NCI-H2081 (cell line): Measurements from ENCODE around the gene C7.
"Not testable (repeated sequence)": the region's sequence is repeated elsewhere in the genome, so short reads cannot be mapped to it uniquely, and the experiment has no call there.

ENCODE experiments used
- DNase-seq, 2 experiments: peaks; one replicate each; lab custom pipeline; 2025; lab: John Stamatoyannopoulos, UW

C7 gene

GRCh38 chr5:40991168-40991980, 82.1 kb downstream of the C7 start:
- DNase-seq = no peak

DNA sequence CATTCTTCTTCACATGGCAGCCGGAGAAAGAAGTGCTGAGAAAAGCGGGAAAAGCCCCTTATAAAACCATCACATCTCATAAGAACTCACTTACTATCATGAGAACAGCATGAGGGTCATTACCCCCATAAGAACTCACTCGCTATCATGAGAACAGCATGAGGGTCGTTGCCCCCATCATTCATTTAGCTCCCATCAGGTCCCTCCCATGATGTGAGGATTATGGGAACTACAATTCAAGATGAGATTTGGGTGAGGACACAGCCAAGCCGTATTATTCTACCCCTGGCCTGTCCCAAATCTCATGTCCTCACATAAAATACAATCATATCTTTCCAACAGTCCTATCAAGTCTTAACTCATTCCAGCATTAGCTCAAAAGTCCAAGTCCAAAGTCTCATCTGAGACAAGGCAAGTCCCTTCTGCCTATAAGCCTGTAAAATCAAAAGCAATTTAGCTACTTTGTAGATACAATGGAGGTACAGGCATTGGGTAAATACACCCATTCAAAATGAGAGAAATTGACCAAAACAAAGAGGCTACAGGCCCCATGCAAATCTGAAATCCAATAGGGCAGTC, 82.8 kb downstream of the C7 start:
- no peak for DNase-seq

GRCh38 chr5:40995801-40996586, 86.7 kb downstream of the C7 start:
- DNase-seq = no peak

GRCh38 chr5:40999142-40999541, 89.8 kb downstream of the C7 start:
- no peak for DNase-seq

DNA sequence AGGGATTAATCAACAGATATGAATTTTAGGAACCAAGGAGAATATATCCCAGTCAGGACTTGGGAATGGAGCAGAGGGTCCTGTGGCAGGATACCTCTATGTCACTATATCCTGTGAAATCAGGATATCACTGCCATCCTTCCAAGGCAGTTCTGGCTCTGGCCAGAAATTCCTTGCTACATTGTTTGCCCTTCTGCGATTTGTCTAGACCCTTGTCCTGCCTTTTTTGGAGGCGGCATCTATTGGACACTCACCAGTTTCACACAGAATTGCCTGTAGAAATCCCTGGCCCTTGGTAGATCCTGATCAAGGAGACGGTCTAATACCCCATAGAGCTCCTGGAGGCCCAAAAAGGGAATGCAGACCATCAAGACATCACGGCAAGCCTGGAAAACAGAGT, 90.7 kb downstream of the C7 start:
- no peak for DNase-seq

GRCh38 chr5:41003670-41004376, 94.5 kb downstream of the C7 start:
- no peak for DNase-seq

DNA sequence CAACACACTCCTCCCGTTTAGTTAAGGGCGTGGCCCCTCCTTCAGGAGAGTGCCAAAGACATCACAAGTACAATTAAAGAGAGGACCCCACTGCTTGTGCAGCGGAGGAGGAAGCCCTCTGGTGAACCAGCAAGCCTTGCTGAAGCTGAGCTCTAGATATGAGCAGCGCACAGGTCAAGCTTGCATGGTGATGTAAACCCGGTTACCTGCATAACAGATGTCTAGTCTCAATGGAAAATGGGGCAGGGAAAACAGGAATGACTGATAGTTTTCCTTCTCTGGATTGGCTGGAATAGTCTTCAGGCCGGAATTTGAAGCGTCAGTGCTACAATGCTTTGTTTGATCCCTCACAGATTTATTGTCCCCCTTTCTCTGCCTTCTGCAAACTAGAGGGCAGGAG, 95.6 kb downstream of the C7 start:
- DNase-seq = no peak

- no peak for DNase-seq
These were observed 99.9 kb downstream of the C7 start for GRCh38 chr5:41009232-41009631.

DNA sequence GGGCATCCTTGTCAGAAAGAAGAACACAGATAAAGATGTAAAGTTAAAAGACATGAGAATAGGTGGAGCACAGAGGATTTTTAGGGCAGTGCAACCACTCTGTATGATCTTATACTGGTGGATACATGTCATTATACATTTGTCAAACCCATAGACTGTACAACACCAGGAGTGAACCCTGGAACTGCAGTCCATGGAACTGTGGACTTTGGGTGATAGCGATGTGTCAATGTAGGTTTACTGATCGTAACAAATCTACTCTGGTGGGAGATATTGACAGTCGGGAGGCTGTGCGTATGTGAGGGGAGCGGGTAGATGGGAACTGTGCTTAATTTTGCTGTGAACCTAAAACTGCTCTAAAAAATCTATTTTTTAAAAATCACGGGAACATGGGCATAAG, 101.3 kb downstream of the C7 start:
- DNase-seq = no peak

GRCh38 chr5:41012318-41012717, 103.0 kb downstream of the C7 start:
- DNase-seq = no peak

GRCh38 chr5:41022600-41022999, 113.3 kb downstream of the C7 start:
- DNase-seq = not testable (repeated sequence)
